A549 (cell line): ENCODE measurements around the gene CTNND2.

Experiments used
- BHLHE40 ChIP-seq: IDR thresholded peaks from 2 replicates; pipeline ENCODE4 v1.6.1; 2012; ENCODE audit warnings: low read depth, low read length, inconsistent platforms
- CEBPB ChIP-seq, 2 experiments: fragments of >200 bp in 1 of 2; sonication (Bioruptor Twin) in 1 of 2; formaldehyde crosslinking in 1 of 2; IDR thresholded peaks; 2 replicates each; pipeline ENCODE4 v1.6.1; 2012 to 2016
- CTCF ChIP-seq: fragments of >200 bp; sonication (Bioruptor Twin); formaldehyde crosslinking; IDR thresholded peaks from 3 replicates; pipeline ENCODE4 v1.5.1; 2016
- EHF ChIP-seq: fragments of 250-450 bp; sonication (Bioruptor Pico); IDR thresholded peaks from 2 replicates; pipeline ENCODE4 v1.5.0; 2020; ENCODE audit warnings: mild to moderate bottlenecking
- EP300 ChIP-seq, 2 experiments: fragments of >200 bp; sonication (Bioruptor Twin); formaldehyde crosslinking; IDR thresholded peaks; 2 replicates in 1 of 2; 3 replicates in 1 of 2; pipeline ENCODE4 v1.6.1; 2016 to 2017
- MAFK ChIP-seq: fragments of 450-650 bp; IDR thresholded peaks from 2 replicates; pipeline ENCODE4 v1.6.1; 2014; ENCODE audit not compliant: partially characterized antibody
- PHF8 ChIP-seq: fragments of 200-600 bp; sonication (generic); IDR thresholded peaks from 2 replicates; pipeline ENCODE4 v1.6.1; 2016; ENCODE audit warnings: low read depth, mild to moderate bottlenecking, antibody characterized with exemption, moderate library complexity, borderline replicate concordance
- POLR2A ChIP-seq: IDR thresholded peaks from 2 replicates; pipeline ENCODE4 v1.6.1; 2012; ENCODE audit warnings: mild to moderate bottlenecking, low read length
- RAD21 ChIP-seq, 2 experiments: fragments of >200 bp in 1 of 2; sonication (Bioruptor Twin) in 1 of 2; formaldehyde crosslinking in 1 of 2; IDR thresholded peaks in 1 of 2; conservative IDR thresholded peaks in 1 of 2; 2 replicates in 1 of 2; 3 replicates in 1 of 2; pipeline ENCODE4 v1.6.1; 2012 to 2018; ENCODE audit warnings: inconsistent platforms in 1 of 2
- REST ChIP-seq: fragments of 200-600 bp; sonication (generic); IDR thresholded peaks from 2 replicates; pipeline ENCODE4 v1.6.1; 2016; ENCODE audit warnings: antibody characterized with exemption, mild to moderate bottlenecking, moderate library complexity
- ZC3H11A ChIP-seq: fragments of 450-650 bp; IDR thresholded peaks from 2 replicates; pipeline ENCODE4 v1.6.1; 2014; ENCODE audit warnings: antibody characterized with exemption, mild to moderate bottlenecking

GRCh38 chr5:10982626-10983025 lies 921.6 kb downstream of the CTNND2 start:
- no peak for TF ChIP-seq CTCF
- TF ChIP-seq EP300 (IDR thresholded peaks at IDR 0.05): no peak
- no peak for TF ChIP-seq RAD21 (conservative IDR thresholded peaks at IDR 0.05 in 1 of 2, IDR thresholded peaks at IDR 0.05 in 1 of 2)
- no peak for TF ChIP-seq BHLHE40
- TF ChIP-seq MAFK: no peak
- no peak for TF ChIP-seq POLR2A
- TF ChIP-seq PHF8: no peak
- TF ChIP-seq REST: no peak
- TF ChIP-seq ZC3H11A: no peak
- no peak for TF ChIP-seq CEBPB (IDR thresholded peaks at IDR 0.05)
- TF ChIP-seq EHF (CRISPR knock-in tag): no peak
